Neural crest cell (in vitro differentiated cells): ENCODE measurements around the gene UBQLN4. TPM values are rescaled to one million over a fixed set of nuclear protein-coding genes. Genes with fewer than 3 reads are reported as not detected.
A peak's percentile ranks its signal among the peaks of the same experiment; 100 is the strongest.
"Not testable (repeated sequence)": the region's sequence is repeated elsewhere in the genome, so short reads cannot be mapped to it uniquely, and the experiment has no call there.

Experiments
- DNase-seq: peaks from one replicate; pipeline ENCODE4 v3.0.0; 2021; ENCODE audit warnings: low read depth, mixed read lengths, low spot score
- H3K27ac Mint-ChIP-seq: one replicate; pipeline ENCODE4 v1.8.0; 2021; ENCODE audit warnings: mild to moderate bottlenecking, mixed read lengths; ENCODE audit not compliant: unreplicated experiment
- H3K27me3 Mint-ChIP-seq: 2 replicates; pipeline ENCODE4 v1.8.0; 2021; ENCODE audit warnings: low read depth, mild to moderate bottlenecking, mixed read lengths
- H3K36me3 Mint-ChIP-seq: 2 replicates; pipeline ENCODE4 v1.8.0; 2021; ENCODE audit warnings: low read depth, mild to moderate bottlenecking, mixed read lengths
- H3K4me1 Mint-ChIP-seq: 2 replicates; pipeline ENCODE4 v1.8.0; 2021; ENCODE audit warnings: mixed read lengths
- H3K4me3 Mint-ChIP-seq: one replicate; pipeline ENCODE4 v1.8.0; 2021; ENCODE audit warnings: mild to moderate bottlenecking, mixed read lengths
- H3K9me3 Mint-ChIP-seq: 2 replicates; pipeline ENCODE4 v1.8.0; 2021; ENCODE audit warnings: mixed read lengths
- total RNA-seq: library from RNA; stranded (reverse); gene quantifications from 2 replicates; pipeline ENCODE4 v1.2.1, GENCODE V29; 2021
- TF ChIP-seq, protein P1 (sequence below): fragments of 200-600 bp; sonication (generic); conservative IDR thresholded peaks from 2 replicates; pipeline ENCODE4 v1.5.0; 2021; ENCODE audit warnings: antibody characterized with exemption, mild to moderate bottlenecking

UBQLN4 gene
- total RNA-seq, 1 donor from 2014 or later: 78.0 TPM

DNA sequence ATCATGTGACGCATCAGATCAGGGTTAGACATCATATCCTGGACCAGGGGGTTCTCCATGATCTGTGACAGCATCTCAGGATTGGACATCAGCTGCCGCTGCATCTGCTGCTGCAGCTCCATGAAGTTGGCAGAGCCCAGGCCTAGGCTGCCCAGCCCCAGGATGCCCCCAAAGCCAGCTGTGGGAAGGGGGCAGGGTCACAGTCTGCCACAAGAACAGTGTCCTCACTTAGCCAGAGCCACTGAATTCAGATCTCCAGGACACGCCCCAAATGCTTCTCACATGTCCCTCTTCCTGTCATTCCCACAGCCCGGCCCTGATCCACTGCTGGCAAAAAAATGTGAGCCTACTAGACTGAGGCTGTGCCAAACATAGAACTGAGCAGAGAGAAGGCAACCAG lies 3.2 kb downstream of the UBQLN4 start:
- TF ChIP-seq, protein P1, sequence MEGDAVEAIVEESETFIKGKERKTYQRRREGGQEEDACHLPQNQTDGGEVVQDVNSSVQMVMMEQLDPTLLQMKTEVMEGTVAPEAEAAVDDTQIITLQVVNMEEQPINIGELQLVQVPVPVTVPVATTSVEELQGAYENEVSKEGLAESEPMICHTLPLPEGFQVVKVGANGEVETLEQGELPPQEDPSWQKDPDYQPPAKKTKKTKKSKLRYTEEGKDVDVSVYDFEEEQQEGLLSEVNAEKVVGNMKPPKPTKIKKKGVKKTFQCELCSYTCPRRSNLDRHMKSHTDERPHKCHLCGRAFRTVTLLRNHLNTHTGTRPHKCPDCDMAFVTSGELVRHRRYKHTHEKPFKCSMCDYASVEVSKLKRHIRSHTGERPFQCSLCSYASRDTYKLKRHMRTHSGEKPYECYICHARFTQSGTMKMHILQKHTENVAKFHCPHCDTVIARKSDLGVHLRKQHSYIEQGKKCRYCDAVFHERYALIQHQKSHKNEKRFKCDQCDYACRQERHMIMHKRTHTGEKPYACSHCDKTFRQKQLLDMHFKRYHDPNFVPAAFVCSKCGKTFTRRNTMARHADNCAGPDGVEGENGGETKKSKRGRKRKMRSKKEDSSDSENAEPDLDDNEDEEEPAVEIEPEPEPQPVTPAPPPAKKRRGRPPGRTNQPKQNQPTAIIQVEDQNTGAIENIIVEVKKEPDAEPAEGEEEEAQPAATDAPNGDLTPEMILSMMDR: no peak
- H3K27ac Mint-ChIP-seq: no peak overlapping the region
- H3K4me3 Mint-ChIP-seq: peak overlapping the region; percentile 76
- H3K4me1 Mint-ChIP-seq: peaks cover 29% of the 10 kb centered on the region
- DNase-seq: no peak
- no peaks in the 10 kb centered on the region for H3K9me3 Mint-ChIP-seq
- no peaks in the 10 kb centered on the region for H3K36me3 Mint-ChIP-seq
- peaks cover 2% of the 10 kb centered on the region for H3K27me3 Mint-ChIP-seq

DNA sequence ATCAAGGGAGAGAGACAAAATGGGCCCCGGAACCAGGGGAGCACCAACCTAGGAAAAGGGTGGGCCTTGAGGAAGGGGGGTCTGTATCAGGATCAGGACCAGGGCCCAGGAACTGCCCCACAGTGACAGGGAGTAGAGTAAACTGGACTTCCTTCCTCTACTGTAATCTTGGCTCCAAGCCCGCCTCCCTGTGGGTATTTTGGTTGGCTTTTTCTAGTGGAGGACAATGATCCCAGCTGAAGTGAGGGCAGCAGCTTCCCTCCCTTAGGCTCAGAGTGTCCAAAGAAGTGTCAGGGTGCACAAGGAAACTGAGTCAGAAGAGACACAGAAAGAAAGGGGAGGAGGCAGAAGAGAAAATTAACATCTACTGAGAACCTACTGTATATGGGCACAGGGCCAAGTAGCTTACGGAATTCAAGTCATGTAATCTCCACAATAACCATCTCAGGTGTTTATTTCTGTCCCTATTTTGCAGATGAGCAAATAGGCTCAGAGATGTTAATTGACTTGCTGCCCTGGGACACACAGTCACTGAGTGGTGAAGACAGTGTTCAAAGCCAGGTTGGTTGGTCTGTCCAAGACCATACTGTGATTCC lies 4.8 kb downstream of the UBQLN4 start:
- Mint-ChIP-seq H3K36me3 (peaks cover 5% of the 10 kb centered on the region), H3K27me3 (no peaks in the 10 kb centered on the region), H3K27ac (no peak overlapping the region), H3K9me3 (no peaks in the 10 kb centered on the region), H3K4me3 (peak overlapping the region; percentile 32), H3K4me1 (peaks cover 18% of the 10 kb centered on the region)
- TF ChIP-seq, protein P1: no peak
- DNase-seq: no peak

DNA sequence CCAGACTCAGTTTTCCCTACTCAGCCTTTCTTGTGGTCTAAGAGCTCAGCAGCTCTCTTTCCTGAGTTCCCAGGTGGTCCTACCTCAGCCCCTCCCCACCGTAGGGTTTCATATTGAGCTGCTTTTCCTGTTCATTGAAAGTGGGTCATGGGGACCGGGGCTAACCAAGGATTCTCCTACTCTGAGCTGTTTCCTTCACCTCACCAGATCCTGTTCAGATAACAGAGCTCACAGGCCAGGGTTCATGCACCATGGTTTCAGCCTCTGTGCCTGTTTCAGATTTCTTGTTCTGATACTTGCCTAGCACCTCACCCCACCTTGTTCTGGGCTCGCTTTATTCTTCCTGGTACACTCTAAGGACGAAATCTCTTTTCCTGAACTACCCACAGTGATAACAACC lies 8.5 kb downstream of the UBQLN4 start:
- TF ChIP-seq, protein P1: no peak
- Mint-ChIP-seq H3K4me1 (no peaks in the 10 kb centered on the region), H3K4me3 (no peak overlapping the region), H3K9me3 (no peaks in the 10 kb centered on the region), H3K27ac (no peak overlapping the region), H3K27me3 (no peaks in the 10 kb centered on the region), H3K36me3 (peaks cover 18% of the 10 kb centered on the region)
- no peak for DNase-seq

DNA sequence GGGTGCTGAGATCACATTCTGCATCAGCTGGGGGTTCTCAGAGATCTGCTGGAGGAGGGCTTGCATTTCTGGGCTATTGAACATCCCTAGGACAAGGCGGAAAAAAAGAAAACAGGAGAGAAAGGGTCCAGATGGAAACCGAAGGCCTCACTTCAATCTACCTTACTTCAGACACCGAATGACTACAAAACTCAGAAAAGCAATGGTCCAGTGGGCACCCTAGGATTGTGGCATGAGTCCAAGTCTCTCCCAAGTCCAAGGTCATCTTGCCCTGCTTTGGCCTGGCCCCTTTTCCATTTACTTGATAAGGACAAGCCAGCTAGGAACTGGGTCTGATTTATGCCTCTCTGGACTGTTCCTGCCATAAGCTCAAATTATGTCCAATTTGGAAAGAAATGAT lies 10.8 kb downstream of the UBQLN4 start:
- Mint-ChIP-seq H3K36me3 (peaks cover 21% of the 10 kb centered on the region), H3K27ac (no peak overlapping the region)

DNA sequence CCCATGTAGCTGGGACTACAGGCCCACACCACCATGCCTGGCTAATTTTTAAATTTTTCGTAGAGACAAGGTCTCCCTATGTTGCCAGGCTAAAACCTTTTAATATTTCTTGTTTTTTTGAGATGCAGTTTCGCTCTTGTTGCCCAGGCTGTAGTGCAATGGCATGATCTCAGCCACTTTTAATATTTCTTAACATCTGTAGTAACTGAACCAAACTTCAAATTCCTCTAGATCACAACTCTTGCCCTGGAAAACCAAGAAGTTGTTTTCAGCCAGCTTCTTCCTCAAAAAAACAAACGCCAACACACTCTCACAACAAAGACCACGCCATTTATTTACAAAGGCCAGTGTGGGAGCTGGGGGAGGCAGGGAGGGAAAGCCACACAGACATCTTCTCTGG lies 18.6 kb downstream of the UBQLN4 start:
- not testable (repeated sequence) for H3K4me3 Mint-ChIP-seq, DNase-seq, H3K4me1 Mint-ChIP-seq, H3K9me3 Mint-ChIP-seq, H3K27ac Mint-ChIP-seq, H3K36me3 Mint-ChIP-seq, H3K27me3 Mint-ChIP-seq

More for the DNA sequence above, 10.8 kb downstream of the UBQLN4 start:
- DNase-seq: no peak
- Mint-ChIP-seq H3K9me3 (no peaks in the 10 kb centered on the region), H3K4me3 (no peak overlapping the region), H3K27me3 (no peaks in the 10 kb centered on the region), H3K4me1 (no peaks in the 10 kb centered on the region)
- TF ChIP-seq, protein P1: no peak

DNA sequence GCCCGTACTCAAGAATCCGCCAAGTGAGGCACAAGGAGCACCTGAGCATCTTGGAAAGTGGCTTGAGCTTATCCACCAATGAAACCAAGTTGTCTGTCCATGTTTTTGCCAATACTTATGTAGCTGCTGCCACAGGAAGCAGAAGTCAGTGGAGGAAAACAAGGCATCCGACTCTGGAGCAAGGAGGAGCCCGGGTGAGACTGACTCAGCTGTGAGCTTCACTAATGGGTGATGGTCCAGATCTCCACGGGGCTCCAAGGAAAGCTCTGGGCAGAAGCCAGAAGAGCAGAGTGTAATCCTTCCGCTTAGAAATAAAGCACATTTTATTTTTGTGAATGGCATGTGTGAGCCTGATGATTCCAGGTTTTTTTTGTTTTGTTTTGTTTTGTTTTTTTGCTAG lies 20.6 kb downstream of the UBQLN4 start:
- TF ChIP-seq, protein P1: no peak
- no peak overlapping the region for H3K27ac Mint-ChIP-seq
- H3K9me3 Mint-ChIP-seq: no peaks in the 10 kb centered on the region
- H3K36me3 Mint-ChIP-seq: no peaks in the 10 kb centered on the region
- H3K4me1 Mint-ChIP-seq: peaks cover 8% of the 10 kb centered on the region
- no peaks in the 10 kb centered on the region for H3K27me3 Mint-ChIP-seq
- H3K4me3 Mint-ChIP-seq: no peak overlapping the region
- DNase-seq: no peak
